Fibroblast of skin of back (primary cell): ENCODE measurements around the gene ACP5. TPM values are rescaled to one million over a fixed set of nuclear protein-coding genes. Genes with fewer than 3 reads are reported as not detected.
"Not testable (repeated sequence)": the region's sequence is repeated elsewhere in the genome, so short reads cannot be mapped to it uniquely, and the experiment has no call there.

Experiments used
- DNase-seq: peaks from one replicate; pipeline ENCODE4 v3.0.0-alpha.2; 2013
- polyA plus RNA-seq, 2 experiments: library from polyadenylated mRNA; unstranded; fragments of 120-200 nt; gene quantifications; one replicate each; pipeline ENCODE4 v1.2.1, GENCODE V29; 2013; ENCODE audit not compliant: insufficient read length in 2 of 2

Gene ACP5
- polyA plus RNA-seq (2013, experiment 1 of 2; ENCODE audit: insufficient read length): 0.30 TPM
- polyA plus RNA-seq (2013, experiment 2 of 2; ENCODE audit: insufficient read length): not detected

GRCh38 chr19:11577451-11578257 lies at the start of gene ACP5:
Gene ACP5 (minus strand): TSS chr19:11577645. CDS start chr19:11577317, 328 bp downstream.
- peak; percentile 13 for DNase-seq

GRCh38 chr19:11626252-11626651 lies 48.8 kb upstream of the ACP5 start:
- DNase-seq: no peak

- peak; percentile 45 for DNase-seq
Observed at GRCh38 chr19:11624069-11624463, 46.6 kb upstream of the ACP5 start.

GRCh38 chr19:11622401-11622800 lies 45.0 kb upstream of the ACP5 start:
- peak; percentile 14 for DNase-seq

- DNase-seq: no peak
Observed at GRCh38 chr19:11620553-11620952, 43.1 kb upstream of the ACP5 start.

- DNase-seq: no peak
Observed at GRCh38 chr19:11617180-11618062, 40.0 kb upstream of the ACP5 start.

- no peak for DNase-seq
Observed at GRCh38 chr19:11612816-11613511, 35.5 kb upstream of the ACP5 start.

- DNase-seq: no peak
Observed at GRCh38 chr19:11611730-11612129, 34.3 kb upstream of the ACP5 start.

- DNase-seq: no peak
Observed at GRCh38 chr19:11606484-11606883, 29.0 kb upstream of the ACP5 start.

- not testable (repeated sequence) for DNase-seq
Observed at GRCh38 chr19:11599704-11600103, 22.3 kb upstream of the ACP5 start.

GRCh38 chr19:11598746-11599145 lies 21.3 kb upstream of the ACP5 start:
- no peak for DNase-seq

GRCh38 chr19:11598103-11598483 lies 20.6 kb upstream of the ACP5 start:
- DNase-seq: no peak

- DNase-seq: peak; percentile 99
Observed at GRCh38 chr19:11597202-11598102, 20.0 kb upstream of the ACP5 start, which contains the start of gene ZNF627. Gene ZNF627 (plus strand): TSS chr19:11597483. CDS start chr19:11597628, 145 bp downstream.

GRCh38 chr19:11596156-11596555 lies 18.7 kb upstream of the ACP5 start:
- DNase-seq: no peak

- no peak for DNase-seq
Observed at GRCh38 chr19:11594084-11594483, 16.6 kb upstream of the ACP5 start.

- DNase-seq: no peak
Observed at GRCh38 chr19:11587975-11588631, 10.7 kb upstream of the ACP5 start.

- DNase-seq: peak; percentile 68
Observed at GRCh38 chr19:11587302-11587974, 10.0 kb upstream of the ACP5 start.

- no peak for DNase-seq
Observed at GRCh38 chr19:11586331-11586730, 8.9 kb upstream of the ACP5 start.

- DNase-seq: no peak
Observed at GRCh38 chr19:11581740-11582139, 4.3 kb upstream of the ACP5 start.

- no peak for DNase-seq
Observed at GRCh38 chr19:11580116-11580515, 2.7 kb upstream of the ACP5 start.
